DOHH2 (cell line): Measurements from ENCODE around the gene LPIN1.

Source experiments
- H3F3A ChIP-seq: fragments of 200-600 bp; sonication (generic), shearing (Covaris generic); 2 replicates; pipeline ENCODE4 v1.6.0; 2016; ENCODE audit warnings: antibody characterized with exemption, mild to moderate bottlenecking; ENCODE audit not compliant: control insufficient read depth, insufficient read depth
- H3K27ac ChIP-seq: fragments of 200-600 bp; sonication (generic); 2 replicates; pipeline ENCODE4 v1.5.1; 2014; ENCODE audit warnings: low read depth, mild to moderate bottlenecking, low read length, moderate library complexity
- H3K27me3 ChIP-seq: fragments of 200-600 bp; sonication (generic); 2 replicates; pipeline ENCODE4 v1.6.1; 2014; ENCODE audit warnings: mild to moderate bottlenecking, low read length, mixed read lengths; ENCODE audit not compliant: control insufficient read depth
- H3K36me3 ChIP-seq: fragments of 200-600 bp; sonication (generic); 2 replicates; pipeline ENCODE4 v1.6.1; 2014; ENCODE audit warnings: mild to moderate bottlenecking, low read length, moderate library complexity, mixed read lengths; ENCODE audit not compliant: control insufficient read depth
- H3K4me1 ChIP-seq: fragments of 200-600 bp; sonication (generic); 2 replicates; pipeline ENCODE4 v1.6.1; 2014; ENCODE audit warnings: mild to moderate bottlenecking, low read length, mixed read lengths; ENCODE audit not compliant: control insufficient read depth
- H3K4me2 ChIP-seq: fragments of 200-600 bp; sonication (generic); 2 replicates; pipeline ENCODE4 v1.6.0; 2014; ENCODE audit warnings: mild to moderate bottlenecking, low read length, moderate library complexity
- H3K4me3 ChIP-seq: fragments of 200-600 bp; sonication (generic); 2 replicates; pipeline ENCODE4 v1.5.1; 2014; ENCODE audit warnings: mild to moderate bottlenecking, low read length, mixed read lengths
- H3K79me2 ChIP-seq: fragments of 200-600 bp; sonication (generic); 2 replicates; pipeline ENCODE4 v1.6.1; 2014; ENCODE audit warnings: mild to moderate bottlenecking, low read length, mixed read lengths; ENCODE audit not compliant: control insufficient read depth
- H3K9me2 ChIP-seq: fragments of 200-600 bp; sonication (generic); replicated peaks from 2 replicates; pipeline ENCODE4 v1.6.1; 2014; ENCODE audit warnings: mild to moderate bottlenecking, low read length, mixed read lengths; ENCODE audit not compliant: control insufficient read depth
- H3K9me3 ChIP-seq: fragments of 200-600 bp; sonication (generic); 2 replicates; pipeline ENCODE4 v1.6.1; 2014; ENCODE audit warnings: antibody characterized with exemption, low read length, mixed read lengths; ENCODE audit not compliant: control insufficient read depth, insufficient read depth
- H4K20me1 ChIP-seq: fragments of 200-600 bp; sonication (generic); 2 replicates; pipeline ENCODE4 v1.6.0; 2014; ENCODE audit warnings: low read depth, mild to moderate bottlenecking, antibody characterized with exemption, low read length, moderate library complexity; ENCODE audit not compliant: control insufficient read depth, insufficient read depth
- CTCF ChIP-seq: fragments of 200-600 bp; sonication (generic); IDR thresholded peaks from one replicate; pipeline ENCODE4 v1.5.1; 2014; ENCODE audit warnings: antibody characterized with exemption, mild to moderate bottlenecking, low read depth, low read length; ENCODE audit not compliant: poor library complexity, severe bottlenecking
- EZH2phosphoT487 ChIP-seq: fragments of 200-600 bp; sonication (generic); IDR thresholded peaks from 2 replicates; pipeline ENCODE4 v1.6.1; 2017; ENCODE audit warnings: borderline replicate concordance, mild to moderate bottlenecking, antibody characterized with exemption, low read length, moderate library complexity, mixed read lengths

The LPIN1 gene

GRCh38 chr2:11748018-11748860 is 1.8 kb downstream of the LPIN1 start:
- Histone ChIP-seq H3K27ac (peak overlapping the region; percentile 89), H4K20me1 (peaks cover 16% of the 10 kb centered on the region), H3K9me2 (no peaks in the 10 kb centered on the region), H3K9me3 (no peaks in the 10 kb centered on the region), H3K4me3 (peak overlapping the region; percentile 83), H3F3A (peaks cover 36% of the 10 kb centered on the region), H3K4me1 (peaks cover 93% of the 10 kb centered on the region), H3K27me3 (0 out of 2 replicates have a peak, but pooled peaks cover 4% of the 10 kb centered on the region), H3K36me3 (peaks cover 3% of the 10 kb centered on the region; the same call in 1 of the 2 replicates), H3K4me2 (peak overlapping the region; percentile 82), H3K79me2 (peaks cover 46% of the 10 kb centered on the region)
- TF ChIP-seq CTCF (no peak), EZH2phosphoT487 (no peak)

GRCh38 chr2:11748861-11749645 is 2.6 kb downstream of the LPIN1 start:
- Histone ChIP-seq H4K20me1 (peaks cover 16% of the 10 kb centered on the region), H3K4me3 (peak overlapping the region; percentile 83), H3K36me3 (peaks cover 3% of the 10 kb centered on the region; the same call in 1 of the 2 replicates), H3K4me2 (peak overlapping the region; percentile 82), H3K9me2 (no peaks in the 10 kb centered on the region), H3K9me3 (no peaks in the 10 kb centered on the region), H3K27me3 (0 out of 2 replicates have a peak, but pooled peaks cover 4% of the 10 kb centered on the region), H3F3A (peaks cover 40% of the 10 kb centered on the region), H3K27ac (peak overlapping the region; percentile 89), H3K4me1 (peaks cover 93% of the 10 kb centered on the region), H3K79me2 (peaks cover 46% of the 10 kb centered on the region)
- no peak for TF ChIP-seq EZH2phosphoT487
- no peak for TF ChIP-seq CTCF

GRCh38 chr2:11749646-11750349 is 3.4 kb downstream of the LPIN1 start:
- Histone ChIP-seq H3K27me3 (0 out of 2 replicates have a peak, but pooled peaks cover 4% of the 10 kb centered on the region), H3K4me1 (peaks cover 93% of the 10 kb centered on the region), H3K79me2 (peaks cover 51% of the 10 kb centered on the region), H3K4me3 (peak overlapping the region; percentile 83), H3K36me3 (peaks cover 3% of the 10 kb centered on the region; the same call in 1 of the 2 replicates), H3K4me2 (peak overlapping the region; percentile 82), H4K20me1 (peaks cover 22% of the 10 kb centered on the region), H3F3A (peaks cover 43% of the 10 kb centered on the region), H3K27ac (peak overlapping the region; percentile 89), H3K9me2 (no peaks in the 10 kb centered on the region), H3K9me3 (no peaks in the 10 kb centered on the region)
- no peak for TF ChIP-seq CTCF
- no peak for TF ChIP-seq EZH2phosphoT487
